ENCODE results near the gene DPRX.
"Not testable (repeated sequence)": the region's sequence is repeated elsewhere in the genome, so short reads cannot be mapped to it uniquely, and the experiment has no call there.

The DPRX gene

GRCh38 chr19:53649746-53650593, 18.2 kb downstream of the DPRX start:
- H3K4me1 ChIP-seq (ENCODE audit: control insufficient read depth, insufficient read depth, low read length) = no peaks in the 10 kb centered on the region
- no peaks in the 10 kb centered on the region for H3K36me3 ChIP-seq (ENCODE audit: control insufficient read depth, insufficient read depth, low read length)
- H3K27me3 ChIP-seq (ENCODE audit: control insufficient read depth, insufficient read depth, low read length) = no peaks in the 10 kb centered on the region
- H3K9ac ChIP-seq (ENCODE audit: low read length) = no peak overlapping the region
- no peak overlapping the region for H3K4me3 ChIP-seq (ENCODE audit: low read length)
- no peak overlapping the region for H3K27ac ChIP-seq (ENCODE audit: low read depth, low read length)

- H3K4me3 ChIP-seq (ENCODE audit: low read length) = no peak overlapping the region
- no peak overlapping the region for H3K9ac ChIP-seq (ENCODE audit: low read length)
- H3K4me1 ChIP-seq (ENCODE audit: control insufficient read depth, insufficient read depth, low read length) = no peaks in the 10 kb centered on the region
- H3K36me3 ChIP-seq (ENCODE audit: control insufficient read depth, insufficient read depth, low read length) = no peaks in the 10 kb centered on the region
- no peak overlapping the region for H3K27ac ChIP-seq (ENCODE audit: low read depth, low read length)
- H3K27me3 ChIP-seq (ENCODE audit: control insufficient read depth, insufficient read depth, low read length) = no peaks in the 10 kb centered on the region
Observed at GRCh38 chr19:53652476-53652875, 20.7 kb downstream of the DPRX start.

DNA sequence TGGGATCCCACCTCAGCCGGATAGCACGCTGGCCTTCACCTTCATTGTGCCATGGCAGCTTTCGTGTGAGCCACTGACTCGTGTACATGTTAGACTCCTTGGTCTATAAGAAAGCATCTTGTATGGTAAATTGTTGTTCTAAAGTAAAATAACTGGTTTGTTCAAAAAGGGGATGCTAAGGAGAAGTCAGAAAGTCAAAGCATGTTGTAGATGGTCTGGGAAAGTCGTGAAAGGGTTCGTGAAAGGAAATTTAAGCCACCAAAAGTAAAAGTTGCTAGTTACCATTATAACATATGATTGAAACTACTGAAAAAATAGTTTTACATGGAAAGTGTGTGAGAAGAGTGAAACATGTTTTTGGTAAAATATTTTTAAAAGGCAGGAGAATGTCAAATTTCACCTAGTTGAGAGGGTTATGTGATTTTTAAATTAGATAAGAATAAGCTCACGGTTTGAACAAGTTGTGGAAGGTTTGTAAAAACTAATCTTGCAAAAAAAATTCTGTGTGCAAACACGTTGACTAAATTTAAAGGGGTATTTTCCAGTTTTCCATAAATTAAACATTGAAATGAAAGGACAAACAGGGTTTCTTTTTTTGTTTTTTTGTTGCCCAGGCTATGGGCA, 23.4 kb downstream of the DPRX start:
- no peak overlapping the region for H3K27ac ChIP-seq (ENCODE audit: low read depth, low read length)
- no peaks in the 10 kb centered on the region for H3K36me3 ChIP-seq (ENCODE audit: control insufficient read depth, insufficient read depth, low read length)
- H3K27me3 ChIP-seq (ENCODE audit: control insufficient read depth, insufficient read depth, low read length) = no peaks in the 10 kb centered on the region
- no peaks in the 10 kb centered on the region for H3K4me1 ChIP-seq (ENCODE audit: control insufficient read depth, insufficient read depth, low read length)
- no peak overlapping the region for H3K4me3 ChIP-seq (ENCODE audit: low read length)
- no peak overlapping the region for H3K9ac ChIP-seq (ENCODE audit: low read length)

DNA sequence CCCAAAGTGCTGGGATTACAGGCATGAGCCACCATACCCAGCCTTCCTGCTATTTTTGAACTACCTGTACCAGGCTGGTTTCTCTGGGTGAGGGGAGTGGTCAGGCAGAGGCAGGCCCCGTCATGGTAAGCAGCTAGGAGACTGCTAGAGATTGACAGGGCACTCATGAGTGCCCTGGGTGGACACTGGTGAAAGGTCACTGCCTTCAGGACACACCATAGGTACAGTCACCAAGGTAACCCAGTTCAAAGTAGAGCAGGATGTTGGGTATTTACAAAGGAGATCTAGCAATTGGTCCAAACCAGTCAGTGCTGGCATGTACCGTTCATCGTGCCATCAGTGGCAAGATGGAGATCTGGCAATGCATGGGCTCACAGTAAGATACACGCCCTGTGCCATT, 25.5 kb downstream of the DPRX start:
- H3K27ac ChIP-seq (ENCODE audit: low read depth, low read length) = no peak overlapping the region
- H3K9ac ChIP-seq (ENCODE audit: low read length) = no peak overlapping the region
- no peaks in the 10 kb centered on the region for H3K4me1 ChIP-seq (ENCODE audit: control insufficient read depth, insufficient read depth, low read length)
- no peak overlapping the region for H3K4me3 ChIP-seq (ENCODE audit: low read length)
- no peaks in the 10 kb centered on the region for H3K36me3 ChIP-seq (ENCODE audit: control insufficient read depth, insufficient read depth, low read length)
- H3K27me3 ChIP-seq (ENCODE audit: control insufficient read depth, insufficient read depth, low read length) = no peaks in the 10 kb centered on the region

GRCh38 chr19:53657778-53658177, 26.0 kb downstream of the DPRX start:
- Histone ChIP-seq H3K27me3 (ENCODE audit: control insufficient read depth, insufficient read depth, low read length) (no peaks in the 10 kb centered on the region), H3K4me3 (ENCODE audit: low read length) (no peak overlapping the region), H3K9ac (ENCODE audit: low read length) (no peak overlapping the region), H3K4me1 (ENCODE audit: control insufficient read depth, insufficient read depth, low read length) (no peaks in the 10 kb centered on the region), H3K27ac (ENCODE audit: low read depth, low read length) (no peak overlapping the region), H3K36me3 (ENCODE audit: control insufficient read depth, insufficient read depth, low read length) (no peaks in the 10 kb centered on the region)

GRCh38 chr19:53659292-53659691, 27.5 kb downstream of the DPRX start:
- no peaks in the 10 kb centered on the region for H3K4me1 ChIP-seq (ENCODE audit: control insufficient read depth, insufficient read depth, low read length)
- no peak overlapping the region for H3K27ac ChIP-seq (ENCODE audit: low read depth, low read length)
- no peaks in the 10 kb centered on the region for H3K27me3 ChIP-seq (ENCODE audit: control insufficient read depth, insufficient read depth, low read length)
- H3K36me3 ChIP-seq (ENCODE audit: control insufficient read depth, insufficient read depth, low read length) = no peaks in the 10 kb centered on the region
- no peak overlapping the region for H3K4me3 ChIP-seq (ENCODE audit: low read length)
- H3K9ac ChIP-seq (ENCODE audit: low read length) = no peak overlapping the region

GRCh38 chr19:53660584-53660983, 28.8 kb downstream of the DPRX start:
- Histone ChIP-seq H3K36me3 (ENCODE audit: control insufficient read depth, insufficient read depth, low read length) (no peaks in the 10 kb centered on the region), H3K4me1 (ENCODE audit: control insufficient read depth, insufficient read depth, low read length) (no peaks in the 10 kb centered on the region), H3K27ac (ENCODE audit: low read depth, low read length) (no peak overlapping the region), H3K27me3 (ENCODE audit: control insufficient read depth, insufficient read depth, low read length) (no peaks in the 10 kb centered on the region), H3K9ac (ENCODE audit: low read length) (no peak overlapping the region), H3K4me3 (ENCODE audit: low read length) (no peak overlapping the region)

DNA sequence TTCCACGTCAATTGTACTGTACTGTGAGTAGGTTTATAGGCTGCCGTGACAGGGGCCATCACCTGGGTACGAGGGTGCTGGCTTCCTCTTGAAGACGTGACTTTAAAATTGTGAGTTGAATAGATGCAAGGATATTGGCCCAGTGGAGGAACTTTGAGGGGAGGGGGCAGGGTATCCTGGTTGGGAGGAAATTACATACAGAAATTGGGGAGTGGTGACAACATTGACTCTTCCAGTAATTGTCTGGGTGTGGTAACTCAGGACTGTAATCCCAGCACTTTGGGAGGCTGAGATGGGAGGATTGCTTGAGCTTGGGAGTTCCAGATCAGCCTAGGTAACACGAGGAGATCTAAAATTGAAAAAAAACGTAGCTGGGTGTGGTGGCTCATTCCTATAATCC, 30.4 kb downstream of the DPRX start:
- Histone ChIP-seq H3K4me1 (ENCODE audit: control insufficient read depth, insufficient read depth, low read length) (no peaks in the 10 kb centered on the region), H3K4me3 (ENCODE audit: low read length) (no peak overlapping the region), H3K27me3 (ENCODE audit: control insufficient read depth, insufficient read depth, low read length) (no peaks in the 10 kb centered on the region)

DNA sequence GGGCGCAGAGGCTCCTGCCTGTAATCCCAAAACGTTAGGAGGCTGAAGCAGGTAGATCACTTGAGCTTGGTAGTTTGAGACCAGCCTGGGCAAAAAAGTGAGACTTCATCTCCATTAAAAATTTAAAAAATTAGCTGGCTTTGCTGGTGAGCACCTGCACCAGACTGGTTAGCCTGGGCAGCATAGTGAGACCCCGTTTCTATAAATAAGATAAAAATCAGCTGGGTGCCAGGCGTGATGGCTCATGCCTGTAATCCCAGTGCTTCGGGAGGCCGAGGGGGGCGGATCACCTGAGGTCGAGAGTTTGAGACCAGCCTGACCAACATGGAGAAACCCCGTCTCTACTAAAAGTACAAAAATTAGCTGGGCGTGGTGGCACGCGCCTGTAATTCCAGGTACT, 32.4 kb downstream of the DPRX start:
- Histone ChIP-seq H3K27me3 (ENCODE audit: control insufficient read depth, insufficient read depth, low read length) (no peaks in the 10 kb centered on the region), H3K36me3 (ENCODE audit: control insufficient read depth, insufficient read depth, low read length) (no peaks in the 10 kb centered on the region), H3K4me1 (ENCODE audit: control insufficient read depth, insufficient read depth, low read length) (no peaks in the 10 kb centered on the region), H3K27ac (ENCODE audit: low read depth, low read length) (no peak overlapping the region), H3K4me3 (ENCODE audit: low read length) (no peak overlapping the region), H3K9ac (ENCODE audit: low read length) (no peak overlapping the region)

More for the DNA sequence above, 30.4 kb downstream of the DPRX start:
- no peak overlapping the region for H3K27ac ChIP-seq (ENCODE audit: low read depth, low read length)
- H3K36me3 ChIP-seq (ENCODE audit: control insufficient read depth, insufficient read depth, low read length) = no peaks in the 10 kb centered on the region
- H3K9ac ChIP-seq (ENCODE audit: low read length) = no peak overlapping the region

DNA sequence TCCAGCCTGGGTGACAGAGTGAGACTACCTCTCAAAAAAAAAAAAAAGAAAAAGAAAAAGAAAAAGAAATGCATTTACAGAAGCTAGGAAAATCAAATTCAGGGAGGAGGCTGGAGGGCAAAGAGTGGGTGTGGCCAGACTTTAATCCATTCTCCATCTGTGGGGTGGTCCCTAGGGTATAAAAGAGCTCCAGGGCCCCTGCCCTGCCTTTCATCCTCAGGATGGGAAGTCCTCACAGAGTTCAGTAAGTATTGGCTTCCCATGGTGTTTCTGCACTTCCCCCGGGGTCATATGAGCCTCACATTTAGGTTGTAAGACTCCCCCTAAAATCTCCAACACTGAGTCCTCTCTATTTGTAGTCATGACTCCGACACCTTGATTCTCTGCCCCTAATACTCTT, 33.0 kb downstream of the DPRX start:
- no peak overlapping the region for H3K27ac ChIP-seq (ENCODE audit: low read depth, low read length)
- H3K27me3 ChIP-seq (ENCODE audit: control insufficient read depth, insufficient read depth, low read length) = no peaks in the 10 kb centered on the region
- no peak overlapping the region for H3K4me3 ChIP-seq (ENCODE audit: low read length)
- no peaks in the 10 kb centered on the region for H3K4me1 ChIP-seq (ENCODE audit: control insufficient read depth, insufficient read depth, low read length)
- H3K36me3 ChIP-seq (ENCODE audit: control insufficient read depth, insufficient read depth, low read length) = no peaks in the 10 kb centered on the region
- H3K9ac ChIP-seq (ENCODE audit: low read length) = no peak overlapping the region

DNA sequence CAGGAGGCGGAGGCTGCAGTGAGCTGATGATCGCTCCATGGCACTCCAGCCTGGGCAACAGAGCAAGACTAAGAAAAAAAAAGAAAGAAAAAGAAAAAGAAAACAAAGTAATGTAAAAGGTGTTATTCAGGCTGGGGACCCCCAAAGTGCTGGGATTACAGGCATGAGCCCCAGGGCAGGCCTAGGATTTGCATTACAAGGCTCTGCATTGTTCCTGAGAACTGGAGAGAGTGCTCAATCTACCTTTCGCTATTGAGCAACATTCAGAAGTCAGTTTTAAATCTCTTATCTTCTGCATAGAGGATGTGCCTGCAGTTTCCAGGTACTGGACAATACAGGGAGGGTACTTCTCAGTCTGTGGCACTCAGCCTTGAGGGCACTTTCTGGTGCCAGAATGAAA, 34.5 kb downstream of the DPRX start:
- not testable (repeated sequence) for H3K4me3 ChIP-seq (ENCODE audit: low read length); H3K27ac ChIP-seq (ENCODE audit: low read depth, low read length); H3K27me3 ChIP-seq (ENCODE audit: control insufficient read depth, insufficient read depth, low read length); H3K9ac ChIP-seq (ENCODE audit: low read length); H3K4me1 ChIP-seq (ENCODE audit: control insufficient read depth, insufficient read depth, low read length); H3K36me3 ChIP-seq (ENCODE audit: control insufficient read depth, insufficient read depth, low read length)

- H3K27me3 ChIP-seq (ENCODE audit: control insufficient read depth, insufficient read depth, low read length); H3K27ac ChIP-seq (ENCODE audit: low read depth, low read length); H3K36me3 ChIP-seq (ENCODE audit: control insufficient read depth, insufficient read depth, low read length); H3K4me1 ChIP-seq (ENCODE audit: control insufficient read depth, insufficient read depth, low read length); H3K4me3 ChIP-seq (ENCODE audit: low read length); H3K9ac ChIP-seq (ENCODE audit: low read length): not testable (repeated sequence)
Observed at GRCh38 chr19:53668804-53669203, 37.0 kb downstream of the DPRX start.

GRCh38 chr19:53670345-53670744, 38.5 kb downstream of the DPRX start:
- no peaks in the 10 kb centered on the region for H3K27me3 ChIP-seq (ENCODE audit: control insufficient read depth, insufficient read depth, low read length)
- H3K4me1 ChIP-seq (ENCODE audit: control insufficient read depth, insufficient read depth, low read length) = no peaks in the 10 kb centered on the region
- no peaks in the 10 kb centered on the region for H3K36me3 ChIP-seq (ENCODE audit: control insufficient read depth, insufficient read depth, low read length)
- no peak overlapping the region for H3K9ac ChIP-seq (ENCODE audit: low read length)
- H3K27ac ChIP-seq (ENCODE audit: low read depth, low read length) = no peak overlapping the region
- H3K4me3 ChIP-seq (ENCODE audit: low read length) = no peak overlapping the region

All from rectal smooth muscle tissue (tissue), 1 donor.